GM21825 (cell line): Measurements from ENCODE around the gene PRR14L.
"Not testable (repeated sequence)": the region's sequence is repeated elsewhere in the genome, so short reads cannot be mapped to it uniquely, and the experiment has no call there.

ENCODE experiments used
- ATAC-seq: cut with Tn5 transposase; IDR thresholded peaks from one replicate; pipeline ENCODE4 v1.9.1; 2021; ENCODE audit warnings: mild to moderate bottlenecking, moderate library complexity; ENCODE audit not compliant: unreplicated experiment

The PRR14L gene

DNA sequence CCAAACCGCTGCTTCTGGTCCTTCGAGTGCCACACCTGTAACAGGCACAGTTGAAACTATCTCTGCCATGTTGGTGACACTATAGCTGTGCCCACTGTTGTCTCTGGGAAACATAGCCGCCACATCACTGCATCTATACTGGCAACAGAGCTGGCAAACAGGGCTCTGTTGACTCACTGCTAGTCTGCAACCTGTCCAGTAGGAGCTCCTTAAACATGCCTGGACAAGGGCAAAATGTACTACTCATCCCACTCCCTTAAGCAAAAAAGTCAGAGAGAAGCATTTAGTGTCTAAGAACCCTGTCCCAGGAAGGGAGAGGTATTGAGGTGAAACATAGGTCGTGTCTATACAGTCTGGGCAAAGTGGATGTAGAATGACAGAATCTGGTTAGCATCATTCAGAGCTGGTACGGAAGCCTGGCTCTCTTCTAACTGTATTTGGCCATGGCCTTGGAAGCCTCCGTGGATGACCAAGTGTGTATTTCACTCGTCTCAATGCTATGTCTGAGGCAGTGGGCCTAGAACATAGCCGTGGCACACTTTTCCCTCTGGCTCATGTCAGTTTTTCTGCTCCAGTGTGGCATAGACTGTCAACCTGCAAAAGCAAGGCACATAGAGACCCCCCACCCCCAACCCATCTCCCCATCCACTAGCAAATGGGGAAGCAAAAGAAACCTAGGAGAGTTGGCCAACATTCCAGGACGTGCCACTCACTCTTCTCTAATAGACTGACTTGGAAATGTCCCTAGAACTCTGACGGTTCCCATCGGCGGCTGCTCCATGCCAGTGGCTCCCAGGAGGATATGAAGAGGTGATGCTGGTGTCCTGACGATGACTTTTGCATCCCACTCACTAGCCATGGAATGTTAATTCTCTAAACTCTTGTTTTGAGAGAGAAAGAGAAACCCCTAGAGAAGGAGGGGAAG, 66.5 kb downstream of the PRR14L start:
- no peak for ATAC-seq

DNA sequence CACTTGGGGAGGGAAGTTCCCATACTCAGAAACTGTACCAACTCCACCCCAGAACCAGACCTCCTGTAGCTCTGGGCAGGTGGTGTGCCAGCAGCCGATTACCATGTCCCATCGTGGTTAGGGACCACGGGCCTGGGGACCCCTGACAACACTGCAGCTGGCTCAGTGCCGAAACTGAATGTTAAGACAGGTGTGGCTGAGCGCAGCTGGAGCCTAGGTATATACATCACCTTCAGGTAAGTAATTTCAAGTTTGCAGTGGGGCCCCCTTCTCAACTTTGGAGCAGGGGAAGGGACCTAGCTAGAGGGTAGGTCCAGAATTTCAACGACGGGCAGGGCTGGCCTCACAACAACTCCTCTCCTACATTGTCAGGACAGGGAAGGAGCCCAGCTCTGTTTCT, 67.2 kb downstream of the PRR14L start:
- ATAC-seq = no peak

DNA sequence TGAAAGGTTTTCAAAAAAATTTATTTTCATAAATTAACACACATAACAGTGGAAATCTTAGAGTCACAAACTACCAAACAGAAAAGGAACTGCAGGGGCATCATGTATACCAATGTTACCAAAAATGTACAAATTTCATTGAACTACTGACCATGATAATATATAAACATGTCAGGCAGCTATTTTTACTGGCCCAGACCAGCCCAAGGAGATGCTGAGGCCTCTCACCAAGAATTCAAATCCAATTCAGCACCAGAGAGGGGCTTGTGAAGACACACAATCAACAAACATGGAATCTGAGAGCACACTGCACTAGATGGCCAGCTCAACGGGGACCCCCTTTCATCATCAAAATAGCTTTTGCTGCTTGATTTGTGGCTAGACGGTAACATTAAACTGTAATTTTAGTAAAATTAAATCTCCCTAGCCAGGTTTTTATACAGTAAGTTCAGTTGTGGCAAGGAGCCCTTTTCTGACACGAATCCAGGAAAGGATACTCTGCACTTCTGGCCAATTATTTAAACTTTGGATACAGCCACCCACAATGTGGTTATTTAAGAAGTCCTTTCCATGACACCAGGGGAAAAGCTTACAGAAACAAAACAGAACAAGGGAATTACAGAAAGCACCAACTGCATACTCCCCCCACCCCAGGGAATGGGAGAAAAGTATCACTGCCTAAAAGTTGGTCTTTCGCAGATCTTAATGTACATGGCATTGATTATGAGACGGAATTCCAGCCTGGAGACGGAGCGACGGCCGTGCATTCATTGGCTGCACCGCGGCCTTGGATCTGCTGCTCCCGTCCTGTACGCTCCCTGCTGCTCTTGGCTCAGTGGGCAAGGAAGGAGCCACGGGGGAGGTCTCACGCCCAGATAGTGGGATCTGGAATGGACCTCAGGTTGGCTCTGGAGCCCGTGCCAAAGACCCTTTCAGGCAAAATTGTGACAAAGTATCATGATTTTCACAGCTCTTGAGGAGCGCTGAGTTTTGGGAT, 68.3 kb downstream of the PRR14L start:
- no peak for ATAC-seq

DNA sequence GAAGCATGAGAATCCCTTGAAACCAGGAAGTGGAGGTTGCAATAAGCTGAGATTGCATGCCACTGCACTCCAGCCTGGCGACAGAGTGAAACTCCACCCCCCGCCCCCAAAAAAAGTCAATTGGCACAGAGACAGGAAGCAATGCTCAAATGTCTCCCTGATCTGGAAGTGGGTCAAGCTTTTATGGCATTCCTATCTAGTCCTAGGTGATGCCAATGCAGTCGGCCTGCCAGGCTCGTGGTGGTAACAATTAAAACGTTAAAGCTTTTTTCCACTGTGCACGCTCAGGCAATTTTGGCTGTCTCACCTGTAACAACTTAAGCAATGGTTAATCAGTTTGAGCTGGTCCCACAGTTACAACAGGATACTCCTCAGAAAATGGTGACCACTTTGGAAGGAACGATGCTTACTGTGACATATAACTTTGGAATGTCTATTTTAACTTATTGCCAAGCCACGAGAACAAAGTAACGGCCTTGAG, 69.0 kb downstream of the PRR14L start:
- no peak for ATAC-seq

- no peak for ATAC-seq
These were observed 71.2 kb downstream of the PRR14L start for GRCh38 chr22:31678748-31679147.

DNA sequence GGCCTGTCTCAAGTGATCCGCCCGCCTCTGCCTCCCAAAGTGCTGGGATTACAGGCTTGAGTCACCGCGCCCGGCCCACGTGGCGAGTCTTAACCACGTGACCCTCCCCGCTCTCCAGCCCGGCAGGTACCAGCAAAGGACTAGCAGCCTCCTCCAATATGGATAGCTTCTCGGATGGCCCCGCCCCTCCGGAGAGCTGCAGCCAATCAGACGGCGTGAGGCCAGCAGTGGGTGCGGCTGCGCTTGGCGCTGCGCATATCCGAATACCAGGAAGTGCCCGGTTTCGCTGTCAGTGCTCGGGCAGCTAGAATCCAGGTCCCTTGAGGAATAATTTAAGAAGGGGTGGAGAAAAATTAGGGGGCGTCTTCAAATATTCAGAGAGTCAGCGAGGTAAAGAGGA, 73.2 kb downstream of the PRR14L start:
- peak; percentile 96 for ATAC-seq

GRCh38 chr22:31674219-31674618, 75.7 kb downstream of the PRR14L start:
- ATAC-seq = not testable (repeated sequence)

DNA sequence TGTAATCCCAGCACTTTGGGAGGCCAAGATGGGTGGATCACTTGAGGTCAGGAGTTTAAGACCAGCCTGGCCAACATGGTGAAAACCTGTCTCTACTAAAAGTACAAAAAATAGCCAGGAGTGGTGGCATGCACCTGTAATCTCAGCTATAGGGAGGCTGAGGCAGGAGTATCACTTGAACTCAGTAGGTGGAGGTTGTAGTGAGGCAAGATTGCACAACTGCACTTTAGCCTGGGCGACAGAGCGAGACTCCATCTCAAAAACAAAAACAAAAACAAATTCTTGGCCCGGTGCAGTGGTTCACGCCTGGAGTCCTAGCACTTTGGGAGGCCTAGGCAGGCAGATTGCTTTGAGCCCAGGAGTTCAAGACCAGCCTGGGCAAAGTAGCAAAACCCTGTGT, 81.1 kb downstream of the PRR14L start:
- not testable (repeated sequence) for ATAC-seq

- no peak for ATAC-seq
These were observed 87.3 kb downstream of the PRR14L start for GRCh38 chr22:31662668-31663037.

DNA sequence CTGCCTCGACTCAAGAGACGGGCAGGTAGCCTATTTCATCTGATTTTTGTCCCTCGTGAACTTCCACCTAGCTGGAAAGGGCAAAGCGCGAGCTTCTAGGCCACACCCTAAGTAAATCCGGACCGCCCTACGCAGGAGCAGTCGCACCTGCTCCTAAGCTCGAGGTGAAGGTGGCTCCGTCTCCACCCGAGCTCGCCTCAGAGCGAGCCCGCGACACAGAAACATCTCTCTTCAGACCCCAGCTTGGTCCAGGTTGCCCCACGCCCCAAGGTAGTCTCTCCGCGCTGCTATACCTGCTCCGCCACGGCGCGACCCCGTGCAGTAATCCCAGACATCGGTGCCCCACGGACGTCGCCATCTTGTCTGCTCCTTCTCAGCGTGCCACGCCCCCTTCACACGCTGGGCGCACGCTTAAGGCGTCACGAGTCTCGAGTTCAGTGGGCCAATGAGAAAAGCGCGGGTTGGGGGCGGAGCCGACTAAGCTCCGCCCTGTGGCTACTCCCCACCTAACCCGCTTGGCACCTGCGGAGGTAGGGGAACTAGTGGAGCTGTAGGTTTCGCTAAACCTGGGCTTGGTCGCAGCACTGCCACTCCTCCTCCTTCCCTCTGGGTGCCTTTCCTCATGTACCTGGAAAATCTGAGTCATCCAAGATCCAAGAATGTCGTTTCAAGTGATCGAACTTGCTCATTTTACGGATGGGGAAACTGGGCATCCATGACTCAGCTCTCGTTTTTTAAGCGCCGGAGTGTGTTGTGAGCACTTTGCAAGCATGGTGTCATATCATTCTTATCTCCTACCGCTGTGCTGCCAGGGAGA, 87.9 kb downstream of the PRR14L start, which contains the start of gene PISD:
Gene PISD (minus strand): TSS at position 365 of the 817 bp plus-strand sequence. CDS start 7 bp downstream, at position 358.
- ATAC-seq = peak; percentile 72

- ATAC-seq = not testable (repeated sequence)
These were observed 89.0 kb downstream of the PRR14L start for GRCh38 chr22:31660860-31661341.

GRCh38 chr22:31659246-31659645, 90.7 kb downstream of the PRR14L start:
- no peak for ATAC-seq

GRCh38 chr22:31654408-31654807, 95.5 kb downstream of the PRR14L start:
- no peak for ATAC-seq

- no peak for ATAC-seq
These were observed 96.0 kb downstream of the PRR14L start for GRCh38 chr22:31653944-31654343.

- ATAC-seq = no peak
These were observed 96.8 kb downstream of the PRR14L start for GRCh38 chr22:31652911-31653684.

DNA sequence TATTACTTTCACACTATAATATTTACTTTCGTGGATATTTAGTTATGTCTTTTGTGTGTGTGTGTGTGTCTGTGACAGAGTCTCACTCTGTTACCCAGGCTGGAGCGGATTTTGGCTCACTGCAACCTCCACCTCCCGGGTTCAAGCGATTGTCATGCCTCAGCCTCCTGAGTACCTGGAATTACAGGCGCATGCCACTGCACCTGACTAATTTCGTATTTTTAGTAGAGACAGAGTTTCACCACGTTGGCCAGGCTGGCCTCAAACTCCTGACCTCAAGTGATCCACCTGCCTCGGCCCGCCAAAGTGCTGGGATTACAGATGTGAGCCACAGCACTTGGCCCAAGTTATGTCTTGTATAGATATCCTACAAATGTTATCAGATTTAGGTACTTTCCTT, 97.8 kb downstream of the PRR14L start:
- no peak for ATAC-seq

DNA sequence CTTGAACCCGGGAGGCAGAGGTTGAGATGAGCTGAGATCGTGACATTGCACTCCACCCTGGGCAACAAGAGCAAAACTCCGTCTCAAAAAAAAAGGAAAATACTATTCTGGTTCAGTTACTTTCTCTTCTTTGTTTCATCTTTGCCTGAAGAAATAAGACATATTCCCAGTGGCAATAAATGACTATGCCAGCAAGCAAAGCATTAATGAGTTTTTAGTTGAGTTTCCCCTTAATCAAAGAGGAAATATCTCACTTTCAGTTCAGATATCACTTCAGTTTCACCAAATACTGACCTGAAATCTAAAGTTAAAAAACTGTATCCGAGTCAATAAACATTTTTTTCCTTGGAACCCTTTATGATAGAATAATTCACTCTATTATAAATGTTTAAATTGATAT, 98.3 kb downstream of the PRR14L start:
- ATAC-seq = no peak

DNA sequence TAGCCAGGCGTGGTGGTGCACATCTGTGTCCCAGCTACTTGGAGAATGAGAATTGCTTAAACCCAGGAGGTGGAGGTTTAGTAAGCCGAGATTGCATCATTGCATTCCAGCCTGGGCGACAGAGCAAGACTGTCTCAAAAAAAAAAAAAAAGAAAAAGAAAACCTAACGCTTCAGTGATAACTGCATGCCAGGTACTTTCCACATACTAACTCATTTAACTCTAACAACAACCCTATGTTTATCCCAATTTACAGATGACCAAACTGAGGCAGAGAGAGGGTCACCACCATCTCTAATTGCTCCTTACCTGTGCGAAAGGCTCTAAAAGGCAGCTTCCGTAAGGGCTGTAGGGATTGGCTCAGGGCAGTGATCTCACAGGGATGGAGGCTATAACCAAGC, 99.5 kb downstream of the PRR14L start:
- ATAC-seq = no peak

- ATAC-seq = no peak
These were observed 102.2 kb downstream of the PRR14L start for GRCh38 chr22:31647523-31648320.
